Activated CD4-positive, alpha-beta T cell treated with anti-CD3 and anti-CD28 coated beads, Interleukin-2, amount 50 U/mL, for 4 hours (primary cell): ENCODE results near the gene NDEL1.

Experiments
- DNase-seq, 2 experiments: peaks; one replicate each; pipeline ENCODE4 v3.0.0-alpha.2; 2020

NDEL1 gene

GRCh38 chr17:8459107-8459506 is 23.4 kb downstream of the NDEL1 start:
- DNase-seq: no peak

- no peak for DNase-seq
These were observed 24.1 kb downstream of the NDEL1 start for GRCh38 chr17:8459831-8460230.

GRCh38 chr17:8462564-8462963 is 26.9 kb downstream of the NDEL1 start:
- DNase-seq: no peak

GRCh38 chr17:8463099-8463498 is 27.4 kb downstream of the NDEL1 start:
- no peak for DNase-seq

- no peak for DNase-seq
These were observed 29.3 kb downstream of the NDEL1 start for GRCh38 chr17:8464941-8465340.

GRCh38 chr17:8465356-8465755 is 29.7 kb downstream of the NDEL1 start:
- no peak for DNase-seq

- DNase-seq: no peak
These were observed 30.1 kb downstream of the NDEL1 start for GRCh38 chr17:8465759-8466158.

- no peak for DNase-seq
These were observed 30.8 kb downstream of the NDEL1 start for GRCh38 chr17:8466456-8466855.

GRCh38 chr17:8466873-8467272 is 31.2 kb downstream of the NDEL1 start:
- DNase-seq: no peak

- no peak for DNase-seq
These were observed 31.8 kb downstream of the NDEL1 start for GRCh38 chr17:8467527-8467926.

- no peak for DNase-seq
These were observed 32.4 kb downstream of the NDEL1 start for GRCh38 chr17:8468127-8468526.

GRCh38 chr17:8468980-8469379 is 33.3 kb downstream of the NDEL1 start:
- no peak for DNase-seq

GRCh38 chr17:8469964-8470363 is 34.3 kb downstream of the NDEL1 start:
- DNase-seq: no peak

- no peak for DNase-seq
These were observed 34.9 kb downstream of the NDEL1 start for GRCh38 chr17:8470447-8471047.

- no peak for DNase-seq
These were observed 37.0 kb downstream of the NDEL1 start for GRCh38 chr17:8472663-8473062.

- DNase-seq: no peak
These were observed 37.9 kb downstream of the NDEL1 start for GRCh38 chr17:8473451-8474192.

GRCh38 chr17:8474826-8475225 is 39.1 kb downstream of the NDEL1 start:
- no peak for DNase-seq

- no peak for DNase-seq
These were observed 39.5 kb downstream of the NDEL1 start for GRCh38 chr17:8475227-8475626.

- no peak for DNase-seq
These were observed 40.1 kb downstream of the NDEL1 start for GRCh38 chr17:8475781-8476180.

- DNase-seq: no peak
These were observed 41.1 kb downstream of the NDEL1 start for GRCh38 chr17:8476741-8477140.

GRCh38 chr17:8477171-8477570 is 41.5 kb downstream of the NDEL1 start:
- no peak for DNase-seq

- DNase-seq: no peak
These were observed 42.2 kb downstream of the NDEL1 start for GRCh38 chr17:8477715-8478441.

- no peak for DNase-seq
These were observed 43.8 kb downstream of the NDEL1 start for GRCh38 chr17:8479431-8479947.
